IPS-11a (cell line): Measurements from ENCODE around the gene PTPRD.
"Not testable (repeated sequence)": the region's sequence is repeated elsewhere in the genome, so short reads cannot be mapped to it uniquely, and the experiment has no call there.

Experiments used
- H3K4me3 ChIP-seq: one replicate; pipeline ENCODE4 v1.5.1; 2013; ENCODE audit warnings: low read depth, low read length, control low read depth

Gene PTPRD

GRCh38 chr9:9396518-9396917, 1216.3 kb downstream of the PTPRD start:
- no peak overlapping the region for H3K4me3 ChIP-seq

- no peak overlapping the region for H3K4me3 ChIP-seq
These were observed 1217.3 kb downstream of the PTPRD start for GRCh38 chr9:9395539-9395938.

- no peak overlapping the region for H3K4me3 ChIP-seq
These were observed 1220.0 kb downstream of the PTPRD start for GRCh38 chr9:9392755-9393154.

GRCh38 chr9:9389904-9390303, 1222.9 kb downstream of the PTPRD start:
- no peak overlapping the region for H3K4me3 ChIP-seq

- H3K4me3 ChIP-seq: no peak overlapping the region
These were observed 1225.2 kb downstream of the PTPRD start for GRCh38 chr9:9387511-9388115.

- H3K4me3 ChIP-seq: no peak overlapping the region
These were observed 1250.5 kb downstream of the PTPRD start for GRCh38 chr9:9362332-9362731.

GRCh38 chr9:9352877-9353481, 1259.8 kb downstream of the PTPRD start:
- no peak overlapping the region for H3K4me3 ChIP-seq

GRCh38 chr9:9341203-9341602, 1271.6 kb downstream of the PTPRD start:
- no peak overlapping the region for H3K4me3 ChIP-seq

- no peak overlapping the region for H3K4me3 ChIP-seq
These were observed 1275.7 kb downstream of the PTPRD start for GRCh38 chr9:9337129-9337528.

- H3K4me3 ChIP-seq: no peak overlapping the region
These were observed 1286.1 kb downstream of the PTPRD start for GRCh38 chr9:9326749-9327148.

- no peak overlapping the region for H3K4me3 ChIP-seq
These were observed 1293.8 kb downstream of the PTPRD start for GRCh38 chr9:9319007-9319406.

- not testable (repeated sequence) for H3K4me3 ChIP-seq
These were observed 1302.1 kb downstream of the PTPRD start for GRCh38 chr9:9310743-9311142.

- H3K4me3 ChIP-seq: no peak overlapping the region
These were observed 1307.2 kb downstream of the PTPRD start for GRCh38 chr9:9305600-9305999.

GRCh38 chr9:9299134-9299533, 1313.7 kb downstream of the PTPRD start:
- H3K4me3 ChIP-seq: no peak overlapping the region

GRCh38 chr9:9286001-9286400, 1326.8 kb downstream of the PTPRD start:
- H3K4me3 ChIP-seq: no peak overlapping the region

- H3K4me3 ChIP-seq: no peak overlapping the region
These were observed 1328.6 kb downstream of the PTPRD start for GRCh38 chr9:9284201-9284600.

- H3K4me3 ChIP-seq: no peak overlapping the region
These were observed 1329.4 kb downstream of the PTPRD start for GRCh38 chr9:9283159-9283986.

GRCh38 chr9:9275601-9276000, 1337.2 kb downstream of the PTPRD start:
- no peak overlapping the region for H3K4me3 ChIP-seq

- H3K4me3 ChIP-seq: no peak overlapping the region
These were observed 1354.8 kb downstream of the PTPRD start for GRCh38 chr9:9257999-9258498.

- H3K4me3 ChIP-seq: no peak overlapping the region
These were observed 1366.1 kb downstream of the PTPRD start for GRCh38 chr9:9246726-9247125.

- H3K4me3 ChIP-seq: no peak overlapping the region
These were observed 1380.9 kb downstream of the PTPRD start for GRCh38 chr9:9231946-9232345.

- no peak overlapping the region for H3K4me3 ChIP-seq
These were observed 1383.5 kb downstream of the PTPRD start for GRCh38 chr9:9229269-9229668.
